ENCODE measurements around the gene TXNDC9.
"Not testable (repeated sequence)": the region's sequence is repeated elsewhere in the genome, so short reads cannot be mapped to it uniquely, and the experiment has no call there.

Gene TXNDC9

GRCh38 chr2:99325384-99325783, 10.7 kb downstream of the TXNDC9 start:
- WGBS, 2 experiments (ENCODE audit: insufficient coverage in 2 of 2), result 94 to 96% methylated on average over 4 of the region's 5 CpGs
- peaks cover 91% of the 10 kb centered on the region for H3K36me3 ChIP-seq (ENCODE audit: control insufficient read depth, insufficient read depth, low read length)
- H3K27ac ChIP-seq (ENCODE audit: low read depth, low read length, severe bottlenecking), result no peak overlapping the region
- H3K9me3 ChIP-seq (ENCODE audit: control insufficient read depth, low read length), result no peaks in the 10 kb centered on the region
- H3K4me3 ChIP-seq (ENCODE audit: extremely low read depth, insufficient read depth, low read length, poor library complexity, severe bottlenecking), result no peak overlapping the region
- H3K4me1 ChIP-seq (ENCODE audit: control insufficient read depth, insufficient read depth, low read length, poor library complexity, severe bottlenecking), result no peaks in the 10 kb centered on the region

GRCh38 chr2:99317873-99318200, 18.3 kb downstream of the TXNDC9 start:
- 95% methylated on average over 7 of the region's 7 CpGs for WGBS, 2 experiments (ENCODE audit: insufficient coverage in 2 of 2)
- H3K4me3 ChIP-seq (ENCODE audit: extremely low read depth, insufficient read depth, low read length, poor library complexity, severe bottlenecking); H3K27ac ChIP-seq (ENCODE audit: low read depth, low read length, severe bottlenecking); H3K4me1 ChIP-seq (ENCODE audit: control insufficient read depth, insufficient read depth, low read length, poor library complexity, severe bottlenecking); H3K9me3 ChIP-seq (ENCODE audit: control insufficient read depth, low read length): not testable (repeated sequence)
- H3K36me3 ChIP-seq (ENCODE audit: control insufficient read depth, insufficient read depth, low read length), result peaks cover 55% of the 10 kb centered on the region

GRCh38 chr2:99317161-99317872, 18.8 kb downstream of the TXNDC9 start:
- Histone ChIP-seq H3K27ac (ENCODE audit: low read depth, low read length, severe bottlenecking) (no peak overlapping the region), H3K9me3 (ENCODE audit: control insufficient read depth, low read length) (no peaks in the 10 kb centered on the region), H3K4me3 (ENCODE audit: extremely low read depth, insufficient read depth, low read length, poor library complexity, severe bottlenecking) (no peak overlapping the region), H3K4me1 (ENCODE audit: control insufficient read depth, insufficient read depth, low read length, poor library complexity, severe bottlenecking) (no peaks in the 10 kb centered on the region), H3K36me3 (ENCODE audit: control insufficient read depth, insufficient read depth, low read length) (peaks cover 51% of the 10 kb centered on the region)
- 95% methylated on average over 8 of the region's 9 CpGs for WGBS, 2 experiments (ENCODE audit: insufficient coverage in 2 of 2)

- not testable (repeated sequence) for H3K4me3 ChIP-seq (ENCODE audit: extremely low read depth, insufficient read depth, low read length, poor library complexity, severe bottlenecking)
These were observed 35.0 kb downstream of the TXNDC9 start, which contains the start of gene LYG1 for GRCh38 chr2:99301097-99301496. TSS of gene LYG1 (minus strand) at chr2:99301197. CDS start at chr2:99295670, 5,527 bp downstream.

GRCh38 chr2:99299580-99299979, 36.6 kb downstream of the TXNDC9 start:
- no peak overlapping the region for H3K27ac ChIP-seq (ENCODE audit: low read depth, low read length, severe bottlenecking)
- no peaks in the 10 kb centered on the region for H3K36me3 ChIP-seq (ENCODE audit: control insufficient read depth, insufficient read depth, low read length)
- WGBS, 2 experiments (ENCODE audit: insufficient coverage in 2 of 2), result 94 to 100% methylated on average over 2 of the region's 7 CpGs
- H3K4me3 ChIP-seq (ENCODE audit: extremely low read depth, insufficient read depth, low read length, poor library complexity, severe bottlenecking), result no peak overlapping the region
- H3K9me3 ChIP-seq (ENCODE audit: control insufficient read depth, low read length), result no peaks in the 10 kb centered on the region
- H3K4me1 ChIP-seq (ENCODE audit: control insufficient read depth, insufficient read depth, low read length, poor library complexity, severe bottlenecking), result no peaks in the 10 kb centered on the region

More at GRCh38 chr2:99301097-99301496, 35.0 kb downstream of the TXNDC9 start, which contains the start of gene LYG1:
- H3K4me1 ChIP-seq (ENCODE audit: control insufficient read depth, insufficient read depth, low read length, poor library complexity, severe bottlenecking); H3K27ac ChIP-seq (ENCODE audit: low read depth, low read length, severe bottlenecking); H3K36me3 ChIP-seq (ENCODE audit: control insufficient read depth, insufficient read depth, low read length); H3K9me3 ChIP-seq (ENCODE audit: control insufficient read depth, low read length): not testable (repeated sequence)
- WGBS, 2 experiments (ENCODE audit: insufficient coverage in 2 of 2), result no CpG with 5 or more reads among the region's 2 CpGs

GRCh38 chr2:99297994-99298393, 38.1 kb downstream of the TXNDC9 start:
- no peaks in the 10 kb centered on the region for H3K4me1 ChIP-seq (ENCODE audit: control insufficient read depth, insufficient read depth, low read length, poor library complexity, severe bottlenecking)
- H3K36me3 ChIP-seq (ENCODE audit: control insufficient read depth, insufficient read depth, low read length), result no peaks in the 10 kb centered on the region
- 100% methylated on average over 1 of the region's 2 CpGs; no CpG with 5 or more reads in 1 of the 2 experiments for WGBS, 2 experiments (ENCODE audit: insufficient coverage in 2 of 2)
- no peak overlapping the region for H3K27ac ChIP-seq (ENCODE audit: low read depth, low read length, severe bottlenecking)
- H3K9me3 ChIP-seq (ENCODE audit: control insufficient read depth, low read length), result no peaks in the 10 kb centered on the region
- H3K4me3 ChIP-seq (ENCODE audit: extremely low read depth, insufficient read depth, low read length, poor library complexity, severe bottlenecking), result no peak overlapping the region

- Histone ChIP-seq H3K27ac (ENCODE audit: low read depth, low read length, severe bottlenecking) (no peak overlapping the region), H3K36me3 (ENCODE audit: control insufficient read depth, insufficient read depth, low read length) (no peaks in the 10 kb centered on the region), H3K9me3 (ENCODE audit: control insufficient read depth, low read length) (peaks cover 2% of the 10 kb centered on the region), H3K4me3 (ENCODE audit: extremely low read depth, insufficient read depth, low read length, poor library complexity, severe bottlenecking) (no peak overlapping the region), H3K4me1 (ENCODE audit: control insufficient read depth, insufficient read depth, low read length, poor library complexity, severe bottlenecking) (no peaks in the 10 kb centered on the region)
- 98 to 100% methylated on average over 7 of the region's 7 CpGs for WGBS, 2 experiments (ENCODE audit: insufficient coverage in 2 of 2)
These were observed 50.6 kb downstream of the TXNDC9 start for GRCh38 chr2:99285526-99285925.

- no peaks in the 10 kb centered on the region for H3K36me3 ChIP-seq (ENCODE audit: control insufficient read depth, insufficient read depth, low read length)
- no peak overlapping the region for H3K4me3 ChIP-seq (ENCODE audit: extremely low read depth, insufficient read depth, low read length, poor library complexity, severe bottlenecking)
- no peak overlapping the region for H3K27ac ChIP-seq (ENCODE audit: low read depth, low read length, severe bottlenecking)
- H3K9me3 ChIP-seq (ENCODE audit: control insufficient read depth, low read length), result peaks cover 18% of the 10 kb centered on the region
- H3K4me1 ChIP-seq (ENCODE audit: control insufficient read depth, insufficient read depth, low read length, poor library complexity, severe bottlenecking), result no peaks in the 10 kb centered on the region
These were observed 56.0 kb downstream of the TXNDC9 start for GRCh38 chr2:99279969-99280695.

- Histone ChIP-seq H3K9me3 (ENCODE audit: control insufficient read depth, low read length) (peaks cover 18% of the 10 kb centered on the region), H3K36me3 (ENCODE audit: control insufficient read depth, insufficient read depth, low read length) (no peaks in the 10 kb centered on the region), H3K4me1 (ENCODE audit: control insufficient read depth, insufficient read depth, low read length, poor library complexity, severe bottlenecking) (no peaks in the 10 kb centered on the region), H3K27ac (ENCODE audit: low read depth, low read length, severe bottlenecking) (no peak overlapping the region), H3K4me3 (ENCODE audit: extremely low read depth, insufficient read depth, low read length, poor library complexity, severe bottlenecking) (no peak overlapping the region)
- WGBS, 2 experiments (ENCODE audit: insufficient coverage in 2 of 2), result 90 to 100% methylated on average over 2 of the region's 2 CpGs
These were observed 57.3 kb downstream of the TXNDC9 start for GRCh38 chr2:99278793-99279291.

- H3K4me3 ChIP-seq (ENCODE audit: extremely low read depth, insufficient read depth, low read length, poor library complexity, severe bottlenecking); H3K27ac ChIP-seq (ENCODE audit: low read depth, low read length, severe bottlenecking); H3K4me1 ChIP-seq (ENCODE audit: control insufficient read depth, insufficient read depth, low read length, poor library complexity, severe bottlenecking); H3K36me3 ChIP-seq (ENCODE audit: control insufficient read depth, insufficient read depth, low read length): not testable (repeated sequence)
- peaks cover 18% of the 10 kb centered on the region for H3K9me3 ChIP-seq (ENCODE audit: control insufficient read depth, low read length)
- 82 to 94% methylated on average over 2 to 3 of the region's 5 CpGs for WGBS, 2 experiments (ENCODE audit: insufficient coverage in 2 of 2)
These were observed 57.9 kb downstream of the TXNDC9 start for GRCh38 chr2:99278195-99278765.

- Histone ChIP-seq H3K36me3 (ENCODE audit: control insufficient read depth, insufficient read depth, low read length) (no peaks in the 10 kb centered on the region), H3K27ac (ENCODE audit: low read depth, low read length, severe bottlenecking) (no peak overlapping the region), H3K4me1 (ENCODE audit: control insufficient read depth, insufficient read depth, low read length, poor library complexity, severe bottlenecking) (no peaks in the 10 kb centered on the region), H3K9me3 (ENCODE audit: control insufficient read depth, low read length) (peaks cover 20% of the 10 kb centered on the region), H3K4me3 (ENCODE audit: extremely low read depth, insufficient read depth, low read length, poor library complexity, severe bottlenecking) (no peak overlapping the region)
- WGBS, 2 experiments (ENCODE audit: insufficient coverage in 2 of 2), result 90 to 93% methylated on average over 6 to 7 of the region's 7 CpGs
These were observed 60.3 kb downstream of the TXNDC9 start for GRCh38 chr2:99275882-99276281.
